Colonic mucosa (tissue), 4 donors: ENCODE measurements around the gene PCDHGA4. TPM values are rescaled to one million over a fixed set of nuclear protein-coding genes. Genes with fewer than 3 reads are reported as not detected.
"Not testable (repeated sequence)": the region's sequence is repeated elsewhere in the genome, so short reads cannot be mapped to it uniquely, and the experiment has no call there.

Experiments used
- DNase-seq: peaks from one replicate; pipeline ENCODE4 v3.0.0-alpha.2; 2020
- H3K27ac ChIP-seq: fragments of 200-600 bp; one replicate; pipeline ENCODE4 v1.8.0; 2021
- H3K27me3 ChIP-seq: fragments of 200-600 bp; one replicate; pipeline ENCODE4 v1.8.0; 2021
- H3K36me3 ChIP-seq: fragments of 200-600 bp; one replicate; pipeline ENCODE4 v1.8.0; 2021
- H3K4me1 ChIP-seq: fragments of 200-600 bp; one replicate; pipeline ENCODE4 v1.8.0; 2021; ENCODE audit warnings: mild to moderate bottlenecking
- H3K4me3 ChIP-seq: fragments of 200-600 bp; one replicate; pipeline ENCODE4 v1.8.0; 2021
- H3K9ac ChIP-seq, 2 donors: one replicate each; pipeline ENCODE4 v1.7.0; 2013; ENCODE audit warnings: control low read depth in 2 of 2, low read depth in 2 of 2, low read length in 2 of 2
- H3K9me3 ChIP-seq: fragments of 200-600 bp; one replicate; pipeline ENCODE4 v1.8.0; 2021
- intact Hi-C: fragments of 100-400 bp; cut with DNase I; formaldehyde crosslinking; loops from one replicate; pipeline ENCODE4 v1.14.1; 2022
- total RNA-seq, 2 donors: library from RNA; stranded (reverse); fragmentation: NEBNext Ultra II Directional in 1 of 2; extraction: Animal tissue kit (Norgen Biotek cat#: 25700) in 1 of 2; gene quantifications; one replicate each; pipeline ENCODE4 v1.2.1, GENCODE V29; 2021
- TF ChIP-seq, protein P1 (sequence below): fragments of 200-600 bp; IDR thresholded peaks from one replicate; pipeline ENCODE4 v1.8.0; 2022; ENCODE audit warnings: antibody characterized with exemption, mild to moderate bottlenecking
- donor health status: healthy.
- donor health status: DM: no; HTN: no; CAD: no.
- donor health status: DM: no; HTN: no; CAD: no.

PCDHGA4 gene
- total RNA-seq, 2 donors from 2014 or later: 0.20 to 1.4 TPM

DNA sequence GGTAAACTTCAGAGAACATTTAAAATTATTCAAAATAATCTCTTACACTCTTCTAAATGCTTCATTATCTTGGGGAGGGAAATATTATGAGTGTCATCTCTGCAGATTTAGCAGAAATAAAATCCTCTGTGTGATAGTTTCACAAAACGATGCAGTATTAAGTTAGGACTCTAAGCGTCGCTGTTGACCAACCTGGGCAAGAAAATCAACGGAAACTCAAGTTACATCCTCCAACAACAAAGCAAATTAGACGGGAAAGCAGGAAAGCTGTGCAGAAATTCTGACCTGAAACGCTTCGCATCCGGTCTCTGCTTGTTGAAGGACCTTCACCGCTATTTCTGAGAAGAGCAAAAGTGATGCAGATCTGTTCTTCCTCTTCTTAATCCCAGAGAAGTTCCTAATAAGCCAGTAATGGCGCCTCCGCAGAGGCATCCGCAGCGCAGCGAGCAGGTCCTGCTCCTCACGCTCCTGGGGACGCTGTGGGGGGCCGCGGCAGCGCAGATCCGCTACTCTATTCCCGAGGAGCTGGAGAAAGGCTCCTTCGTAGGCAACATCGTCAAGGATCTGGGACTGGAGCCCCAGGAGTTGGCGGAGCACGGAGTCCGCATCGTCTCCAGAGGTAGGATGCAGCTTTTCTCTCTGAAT is 19.0 kb downstream of the PCDHGA4 start, which contains the start of gene PCDHGA6:
PCDHGA6 (plus strand) TSS at position 219 of the 645 bp plus-strand sequence; CDS start at position 412, 193 bp downstream.
- Histone ChIP-seq H3K27ac (no peak within 1 kb of the TSS), H3K27me3 (no peaks in the 10 kb centered on the region), H3K9ac (no peak within 1 kb of the TSS), H3K4me1 (no peaks in the 10 kb centered on the region), H3K4me3 (no peak within 1 kb of the TSS), H3K9me3 (peaks cover 13% of the 10 kb centered on the region), H3K36me3 (no peaks in the 10 kb centered on the region)
- no peak for DNase-seq
- TF ChIP-seq, protein P1, sequence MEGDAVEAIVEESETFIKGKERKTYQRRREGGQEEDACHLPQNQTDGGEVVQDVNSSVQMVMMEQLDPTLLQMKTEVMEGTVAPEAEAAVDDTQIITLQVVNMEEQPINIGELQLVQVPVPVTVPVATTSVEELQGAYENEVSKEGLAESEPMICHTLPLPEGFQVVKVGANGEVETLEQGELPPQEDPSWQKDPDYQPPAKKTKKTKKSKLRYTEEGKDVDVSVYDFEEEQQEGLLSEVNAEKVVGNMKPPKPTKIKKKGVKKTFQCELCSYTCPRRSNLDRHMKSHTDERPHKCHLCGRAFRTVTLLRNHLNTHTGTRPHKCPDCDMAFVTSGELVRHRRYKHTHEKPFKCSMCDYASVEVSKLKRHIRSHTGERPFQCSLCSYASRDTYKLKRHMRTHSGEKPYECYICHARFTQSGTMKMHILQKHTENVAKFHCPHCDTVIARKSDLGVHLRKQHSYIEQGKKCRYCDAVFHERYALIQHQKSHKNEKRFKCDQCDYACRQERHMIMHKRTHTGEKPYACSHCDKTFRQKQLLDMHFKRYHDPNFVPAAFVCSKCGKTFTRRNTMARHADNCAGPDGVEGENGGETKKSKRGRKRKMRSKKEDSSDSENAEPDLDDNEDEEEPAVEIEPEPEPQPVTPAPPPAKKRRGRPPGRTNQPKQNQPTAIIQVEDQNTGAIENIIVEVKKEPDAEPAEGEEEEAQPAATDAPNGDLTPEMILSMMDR: no peak
- intact Hi-C loops: no loop called here

DNA sequence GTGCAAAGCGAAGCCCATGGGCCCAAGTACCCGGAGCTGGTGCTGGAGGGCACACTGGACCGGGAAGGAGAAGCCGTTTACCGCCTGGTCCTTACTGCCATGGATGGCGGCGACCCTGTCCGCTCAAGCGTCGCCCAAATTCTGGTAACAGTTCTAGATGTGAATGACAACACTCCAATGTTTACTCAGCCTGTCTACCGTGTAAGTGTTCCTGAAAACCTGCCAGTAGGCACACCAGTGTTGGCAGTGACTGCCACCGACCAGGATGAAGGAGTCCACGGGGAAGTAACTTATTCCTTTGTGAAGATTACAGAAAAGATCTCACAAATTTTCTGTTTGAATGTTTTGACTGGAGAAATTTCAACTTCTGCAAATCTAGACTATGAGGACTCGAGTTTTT is 19.8 kb downstream of the PCDHGA4 start:
- no peaks in the 10 kb centered on the region for H3K36me3 ChIP-seq
- intact Hi-C loops: no loop called here
- TF ChIP-seq, protein P1: no peak
- peaks cover 13% of the 10 kb centered on the region for H3K9me3 ChIP-seq
- H3K4me1 ChIP-seq: no peaks in the 10 kb centered on the region
- H3K4me3 ChIP-seq: no peak overlapping the region
- H3K27me3 ChIP-seq: no peaks in the 10 kb centered on the region
- no peak overlapping the region for H3K27ac ChIP-seq
- no peak overlapping the region for H3K9ac ChIP-seq
- no peak for DNase-seq

DNA sequence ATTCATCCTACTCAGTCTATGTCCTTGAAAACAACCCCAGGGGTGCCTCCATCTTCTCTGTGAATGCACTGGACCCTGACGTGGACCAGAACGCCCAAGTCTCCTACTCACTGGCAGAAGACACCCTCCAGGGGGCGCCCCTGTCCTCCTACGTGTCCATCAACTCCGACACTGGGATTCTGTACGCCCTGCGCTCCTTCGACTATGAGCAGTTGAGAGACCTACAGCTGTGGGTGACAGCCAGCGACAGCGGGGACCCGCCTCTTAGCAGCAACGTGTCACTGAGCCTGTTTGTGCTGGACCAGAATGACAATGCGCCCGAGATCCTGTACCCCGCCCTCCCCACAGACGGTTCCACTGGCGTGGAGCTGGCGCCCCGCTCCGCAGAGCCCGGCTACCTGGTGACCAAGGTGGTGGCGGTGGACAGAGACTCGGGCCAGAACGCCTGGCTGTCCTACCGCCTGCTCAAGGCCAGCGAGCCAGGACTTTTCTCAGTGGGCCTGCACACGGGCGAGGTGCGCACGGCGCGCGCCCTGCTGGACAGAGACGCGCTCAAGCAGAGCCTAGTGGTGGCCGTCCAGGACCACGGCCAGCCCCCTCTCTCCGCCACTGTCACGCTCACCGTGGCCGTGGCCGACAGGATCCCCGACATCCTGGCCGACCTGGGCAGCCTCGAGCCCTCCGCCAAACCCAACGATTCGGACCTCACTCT is 20.8 kb downstream of the PCDHGA4 start:
- peaks cover 13% of the 10 kb centered on the region for H3K9me3 ChIP-seq
- intact Hi-C loops, H3K4me3 ChIP-seq: not testable (repeated sequence)

DNA sequence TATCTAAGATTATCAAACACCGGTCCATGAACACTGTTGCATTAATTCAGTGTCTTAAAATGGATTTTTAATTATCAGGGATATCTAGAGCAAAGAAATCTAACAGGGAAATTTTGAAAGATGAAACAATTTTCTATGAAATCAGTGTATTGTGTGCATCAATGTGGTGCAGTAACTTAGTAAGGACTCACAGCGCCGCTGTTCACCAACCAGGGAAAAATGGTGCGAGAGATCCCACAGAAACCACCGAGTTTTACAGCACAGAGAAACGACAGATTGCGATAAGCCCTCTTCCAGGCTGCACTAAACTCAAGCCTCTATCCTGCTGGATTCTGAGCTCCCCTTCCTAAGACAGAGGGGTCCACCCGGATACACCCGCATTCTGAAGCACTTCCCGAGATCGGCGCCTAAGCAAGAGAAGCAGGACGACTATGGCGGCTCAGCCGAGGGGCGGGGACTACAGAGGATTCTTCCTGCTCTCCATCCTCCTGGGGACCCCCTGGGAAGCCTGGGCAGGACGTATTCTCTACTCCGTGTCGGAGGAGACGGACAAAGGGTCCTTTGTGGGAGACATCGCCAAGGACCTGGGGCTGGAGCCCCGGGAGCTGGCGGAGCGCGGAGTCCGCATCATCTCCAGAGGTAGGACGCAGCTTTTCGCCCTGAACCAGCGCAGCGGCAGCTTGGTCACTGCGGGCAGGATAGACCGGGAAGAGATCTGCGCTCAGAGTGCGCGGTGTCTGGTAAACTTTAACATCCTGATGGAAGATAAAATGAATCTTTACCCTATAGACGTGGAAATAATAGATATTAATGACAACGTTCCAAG is 27.9 kb downstream of the PCDHGA4 start, which contains the start of gene PCDHGA7:
PCDHGA7 (plus strand) TSS at position 274 of the 826 bp plus-strand sequence; CDS start at position 432, 158 bp downstream.
- Histone ChIP-seq H3K4me1 (no peaks in the 10 kb centered on the region), H3K27ac (no peak within 1 kb of the TSS), H3K9ac (no peak within 1 kb of the TSS), H3K9me3 (peaks cover 3% of the 10 kb centered on the region), H3K36me3 (no peaks in the 10 kb centered on the region), H3K4me3 (peak within 1 kb of the TSS; percentile 21), H3K27me3 (no peaks in the 10 kb centered on the region)
- TF ChIP-seq, protein P1: no peak
- intact Hi-C loops: no loop called here
- no peak for DNase-seq

More for the DNA sequence above, 20.8 kb downstream of the PCDHGA4 start:
- not testable (repeated sequence) for H3K27me3 ChIP-seq, H3K36me3 ChIP-seq, H3K27ac ChIP-seq, H3K9ac ChIP-seq, H3K4me1 ChIP-seq, DNase-seq

DNA sequence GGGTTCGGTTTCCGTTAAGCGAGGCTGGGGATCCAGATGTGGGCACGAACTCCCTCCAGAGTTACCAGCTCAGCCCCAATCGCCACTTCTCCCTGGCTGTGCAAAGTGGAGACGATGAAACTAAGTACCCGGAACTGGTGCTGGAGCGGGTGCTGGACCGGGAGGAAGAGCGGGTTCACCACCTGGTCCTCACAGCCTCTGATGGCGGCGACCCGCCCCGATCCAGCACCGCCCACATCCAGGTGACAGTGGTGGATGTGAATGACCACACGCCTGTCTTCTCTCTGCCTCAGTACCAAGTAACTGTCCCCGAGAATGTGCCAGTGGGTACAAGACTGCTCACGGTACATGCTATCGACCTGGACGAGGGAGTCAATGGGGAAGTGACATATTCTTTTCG is 28.5 kb downstream of the PCDHGA4 start:
- DNase-seq: no peak
- no peaks in the 10 kb centered on the region for H3K4me1 ChIP-seq
- H3K36me3 ChIP-seq: no peaks in the 10 kb centered on the region
- intact Hi-C loops: no loop called here
- TF ChIP-seq, protein P1: no peak
- H3K9me3 ChIP-seq: peaks cover 3% of the 10 kb centered on the region
- no peak overlapping the region for H3K4me3 ChIP-seq
- H3K27me3 ChIP-seq: no peaks in the 10 kb centered on the region
- no peak overlapping the region for H3K9ac ChIP-seq
- no peak overlapping the region for H3K27ac ChIP-seq
